Endodermal cell (in vitro differentiated cells): ENCODE results near the gene ENC1. TPM values are rescaled to one million over a fixed set of nuclear protein-coding genes. Genes with fewer than 3 reads are reported as not detected.

Experiments used
- DNase-seq: peaks from one replicate; pipeline ENCODE4 v3.0.0-alpha.2; 2017
- H3K27ac ChIP-seq: 2 replicates; pipeline ENCODE4 v1.5.1; 2013; ENCODE audit warnings: mild to moderate bottlenecking, low read depth, low read length, moderate library complexity
- H3K27me3 ChIP-seq: 2 replicates; pipeline ENCODE4 v1.6.1; 2013; ENCODE audit warnings: mild to moderate bottlenecking, low read length, moderate library complexity; ENCODE audit not compliant: insufficient read depth, control insufficient read depth, poor library complexity, severe bottlenecking
- H3K36me3 ChIP-seq: 2 replicates; pipeline ENCODE4 v1.7.0; 2013; ENCODE audit warnings: mild to moderate bottlenecking, low read length, moderate library complexity; ENCODE audit not compliant: control insufficient read depth, insufficient read depth
- H3K4me1 ChIP-seq: one replicate; pipeline ENCODE4 v1.7.0; 2013; ENCODE audit warnings: low read length; ENCODE audit not compliant: control insufficient read depth, insufficient read depth
- H3K4me3 ChIP-seq: 2 replicates; pipeline ENCODE4 v1.5.1; 2013; ENCODE audit warnings: mild to moderate bottlenecking, low read length, moderate library complexity
- H3K9ac ChIP-seq: 2 replicates; pipeline ENCODE4 v1.6.1; 2013; ENCODE audit warnings: mild to moderate bottlenecking, low read length, moderate library complexity; ENCODE audit not compliant: poor library complexity, severe bottlenecking; ENCODE audit errors: extremely low read depth
- H3K9me3 ChIP-seq: 2 replicates; pipeline ENCODE4 v1.6.1; 2013; ENCODE audit warnings: mild to moderate bottlenecking, low read length, moderate library complexity; ENCODE audit not compliant: control insufficient read depth
- H3K27ac Mint-ChIP-seq: 2 replicates; pipeline ENCODE4 v1.8.0; 2020; ENCODE audit warnings: mixed read lengths
- H3K27me3 Mint-ChIP-seq: 2 replicates; pipeline ENCODE4 v1.8.0; 2021; ENCODE audit warnings: mild to moderate bottlenecking, mixed read lengths; ENCODE audit not compliant: insufficient read depth
- H3K36me3 Mint-ChIP-seq: 2 replicates; pipeline ENCODE4 v1.8.0; 2020; ENCODE audit warnings: low read depth, mixed read lengths
- H3K4me1 Mint-ChIP-seq: 2 replicates; pipeline ENCODE4 v1.8.0; 2020; ENCODE audit warnings: mixed read lengths
- H3K4me3 Mint-ChIP-seq: 2 replicates; pipeline ENCODE4 v1.8.0; 2020; ENCODE audit warnings: mild to moderate bottlenecking, moderate library complexity, mixed read lengths
- H3K9me3 Mint-ChIP-seq: 2 replicates; pipeline ENCODE4 v1.8.0; 2020; ENCODE audit warnings: mild to moderate bottlenecking, mixed read lengths
- WGBS, 2 experiments: methylation state at CpG; one replicate each; pipeline versions ENCODE4 v1.1.5 to v1.1.7; 2013; ENCODE audit warnings: missing lambda C conversion rate in 2 of 2, mixed read lengths in 1 of 2; ENCODE audit not compliant: insufficient coverage in 1 of 2, insufficient read length in 1 of 2; 5-methylcytosine and 5-hydroxymethylcytosine counted together
- total RNA-seq, 2 donors: library from RNA; stranded (reverse); fragmentation: NEBNext Ultra II Directional in 1 of 2; extraction: Animal tissue kit (Norgen Biotek cat#: 25700) in 1 of 2; gene quantifications; 2 replicates in 1 of 2; 3 replicates in 1 of 2; pipeline ENCODE4 v1.2.1, GENCODE V29; 2021
- TF ChIP-seq, protein P1 (sequence below): fragments of 200-600 bp; sonication (generic); conservative IDR thresholded peaks from 2 replicates; pipeline ENCODE4 v1.5.0; 2021; ENCODE audit warnings: antibody characterized with exemption, mild to moderate bottlenecking

Gene ENC1
- total RNA-seq, 2 donors from 2014 or later: 64.2 to 70.8 TPM

DNA sequence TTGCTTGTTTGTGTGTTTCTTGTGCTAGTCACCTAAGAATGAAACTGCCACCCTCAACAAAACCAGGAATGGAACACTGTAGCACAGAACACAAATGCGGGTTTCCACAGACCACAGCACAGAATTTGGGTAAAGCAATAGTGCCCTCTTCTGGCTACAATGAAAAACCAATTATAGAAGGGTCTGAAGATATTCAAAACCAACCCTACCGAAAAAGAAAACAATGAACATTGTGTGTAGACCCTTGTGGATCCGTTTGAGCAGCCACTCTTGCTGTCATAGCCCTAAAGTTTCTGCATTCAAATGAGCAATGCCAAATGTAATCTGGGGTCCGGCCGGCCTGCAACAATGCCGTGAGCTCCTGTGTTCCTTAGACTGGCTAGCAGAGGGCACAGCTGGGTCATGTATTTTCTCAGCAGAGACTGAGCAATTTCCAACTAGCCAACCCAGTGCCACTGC, 8.3 kb upstream of the ENC1 start:
- H3K9me3 Mint-ChIP-seq: no peaks in the 10 kb centered on the region
- no peak overlapping the region for H3K27ac Mint-ChIP-seq
- H3K36me3 Mint-ChIP-seq: no peaks in the 10 kb centered on the region
- H3K4me3 Mint-ChIP-seq: no peak overlapping the region
- H3K27me3 Mint-ChIP-seq: peaks cover 2% of the 10 kb centered on the region
- TF ChIP-seq, protein P1, sequence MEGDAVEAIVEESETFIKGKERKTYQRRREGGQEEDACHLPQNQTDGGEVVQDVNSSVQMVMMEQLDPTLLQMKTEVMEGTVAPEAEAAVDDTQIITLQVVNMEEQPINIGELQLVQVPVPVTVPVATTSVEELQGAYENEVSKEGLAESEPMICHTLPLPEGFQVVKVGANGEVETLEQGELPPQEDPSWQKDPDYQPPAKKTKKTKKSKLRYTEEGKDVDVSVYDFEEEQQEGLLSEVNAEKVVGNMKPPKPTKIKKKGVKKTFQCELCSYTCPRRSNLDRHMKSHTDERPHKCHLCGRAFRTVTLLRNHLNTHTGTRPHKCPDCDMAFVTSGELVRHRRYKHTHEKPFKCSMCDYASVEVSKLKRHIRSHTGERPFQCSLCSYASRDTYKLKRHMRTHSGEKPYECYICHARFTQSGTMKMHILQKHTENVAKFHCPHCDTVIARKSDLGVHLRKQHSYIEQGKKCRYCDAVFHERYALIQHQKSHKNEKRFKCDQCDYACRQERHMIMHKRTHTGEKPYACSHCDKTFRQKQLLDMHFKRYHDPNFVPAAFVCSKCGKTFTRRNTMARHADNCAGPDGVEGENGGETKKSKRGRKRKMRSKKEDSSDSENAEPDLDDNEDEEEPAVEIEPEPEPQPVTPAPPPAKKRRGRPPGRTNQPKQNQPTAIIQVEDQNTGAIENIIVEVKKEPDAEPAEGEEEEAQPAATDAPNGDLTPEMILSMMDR: peak; percentile 88
- peaks cover 7% of the 10 kb centered on the region for H3K4me1 Mint-ChIP-seq
- Histone ChIP-seq H3K36me3 (no peaks in the 10 kb centered on the region), H3K4me3 (no peak overlapping the region), H3K9me3 (no peaks in the 10 kb centered on the region), H3K9ac (no peak overlapping the region), H3K4me1 (no peaks in the 10 kb centered on the region), H3K27ac (no peak overlapping the region), H3K27me3 (no peaks in the 10 kb centered on the region)
- DNase-seq: no peak
- 21 to 25% methylated on average over 3 to 6 of the region's 6 CpGs for WGBS, 2 experiments

DNA sequence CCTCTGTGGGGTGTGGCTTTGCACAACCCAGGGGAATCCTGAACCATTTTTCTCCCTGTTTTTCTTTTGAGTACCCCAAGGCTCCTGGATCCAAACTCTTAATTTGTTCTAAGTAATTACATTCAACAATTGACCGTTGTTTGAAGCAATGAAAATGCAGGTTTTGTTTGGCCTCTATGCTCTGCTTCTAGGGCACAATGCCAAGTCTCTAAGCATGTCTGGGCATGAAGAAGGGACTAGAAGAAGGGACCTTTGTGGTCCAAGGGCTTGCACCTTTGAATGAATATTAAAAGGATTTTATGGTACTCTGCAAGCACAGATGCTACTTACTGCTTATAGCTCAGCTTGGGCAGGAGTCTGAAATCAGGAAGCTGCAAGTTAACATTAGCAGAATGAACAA, 6.6 kb upstream of the ENC1 start:
- no peaks in the 10 kb centered on the region for H3K9me3 Mint-ChIP-seq
- DNase-seq: no peak

DNA sequence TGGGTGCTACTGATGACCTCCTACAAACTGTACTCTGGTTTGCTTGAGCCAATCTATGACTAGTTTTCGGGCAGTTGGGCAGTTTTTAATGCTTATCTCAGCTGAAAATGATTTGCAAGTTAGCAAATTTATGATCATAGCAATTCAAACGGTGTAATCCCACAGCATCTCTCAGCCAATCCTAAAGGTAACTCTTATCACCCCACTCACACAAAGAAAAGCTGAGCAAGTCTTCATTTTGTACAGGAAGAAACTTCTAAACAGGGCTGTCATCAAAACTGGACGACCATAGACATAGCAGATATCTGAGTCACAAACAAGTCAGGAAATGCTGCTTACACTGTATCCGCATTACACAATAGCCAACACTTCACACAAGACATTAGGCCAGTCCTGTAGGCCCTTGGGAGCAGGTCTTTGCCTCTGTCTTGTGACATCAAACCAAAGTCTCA, 2.6 kb upstream of the ENC1 start:
- H3K9me3 ChIP-seq: no peaks in the 10 kb centered on the region
- H3K36me3 Mint-ChIP-seq: no peaks in the 10 kb centered on the region
- H3K9ac ChIP-seq: no peak overlapping the region

More for the DNA sequence above, 6.6 kb upstream of the ENC1 start:
- Histone ChIP-seq H3K9me3 (no peaks in the 10 kb centered on the region), H3K27me3 (no peaks in the 10 kb centered on the region), H3K4me1 (no peaks in the 10 kb centered on the region), H3K27ac (no peak overlapping the region), H3K9ac (no peak overlapping the region), H3K4me3 (no peak overlapping the region), H3K36me3 (no peaks in the 10 kb centered on the region)
- H3K27me3 Mint-ChIP-seq: peaks cover 14% of the 10 kb centered on the region
- H3K27ac Mint-ChIP-seq: no peak overlapping the region
- TF ChIP-seq, protein P1: no peak
- no peak overlapping the region for H3K4me3 Mint-ChIP-seq
- 97% methylated on average over 1 of the region's 1 CpG; no CpG with 5 or more reads in 1 of the 2 experiments for WGBS, 2 experiments
- no peaks in the 10 kb centered on the region for H3K36me3 Mint-ChIP-seq
- H3K4me1 Mint-ChIP-seq: peaks cover 16% of the 10 kb centered on the region

More for the DNA sequence above, 2.6 kb upstream of the ENC1 start:
- H3K4me3 ChIP-seq: no peak overlapping the region
- Mint-ChIP-seq H3K4me1 (peaks cover 26% of the 10 kb centered on the region), H3K9me3 (no peaks in the 10 kb centered on the region), H3K27ac (no peak overlapping the region), H3K4me3 (no peak overlapping the region), H3K27me3 (peaks cover 14% of the 10 kb centered on the region)
- no peaks in the 10 kb centered on the region for H3K27me3 ChIP-seq
- H3K27ac ChIP-seq: no peak overlapping the region
- 86 to 91% methylated on average over 3 to 4 of the region's 4 CpGs for WGBS, 2 experiments
- no peaks in the 10 kb centered on the region for H3K4me1 ChIP-seq
- TF ChIP-seq, protein P1: no peak
- no peak for DNase-seq
- no peaks in the 10 kb centered on the region for H3K36me3 ChIP-seq
